Activated CD8-positive, alpha-beta memory T cell treated with anti-CD3 and anti-CD28 coated beads for 1 hour (primary cell): Measurements from ENCODE around the gene ELOA2.
"Not testable (repeated sequence)": the region's sequence is repeated elsewhere in the genome, so short reads cannot be mapped to it uniquely, and the experiment has no call there.

Source experiments
- DNase-seq, 2 donors: peaks; one replicate each; pipeline ENCODE4 v3.0.0-alpha.2; 2020; ENCODE audit warnings: low read depth in 1 of 2; ENCODE audit errors: extremely low read depth in 1 of 2

The ELOA2 gene, protein sequence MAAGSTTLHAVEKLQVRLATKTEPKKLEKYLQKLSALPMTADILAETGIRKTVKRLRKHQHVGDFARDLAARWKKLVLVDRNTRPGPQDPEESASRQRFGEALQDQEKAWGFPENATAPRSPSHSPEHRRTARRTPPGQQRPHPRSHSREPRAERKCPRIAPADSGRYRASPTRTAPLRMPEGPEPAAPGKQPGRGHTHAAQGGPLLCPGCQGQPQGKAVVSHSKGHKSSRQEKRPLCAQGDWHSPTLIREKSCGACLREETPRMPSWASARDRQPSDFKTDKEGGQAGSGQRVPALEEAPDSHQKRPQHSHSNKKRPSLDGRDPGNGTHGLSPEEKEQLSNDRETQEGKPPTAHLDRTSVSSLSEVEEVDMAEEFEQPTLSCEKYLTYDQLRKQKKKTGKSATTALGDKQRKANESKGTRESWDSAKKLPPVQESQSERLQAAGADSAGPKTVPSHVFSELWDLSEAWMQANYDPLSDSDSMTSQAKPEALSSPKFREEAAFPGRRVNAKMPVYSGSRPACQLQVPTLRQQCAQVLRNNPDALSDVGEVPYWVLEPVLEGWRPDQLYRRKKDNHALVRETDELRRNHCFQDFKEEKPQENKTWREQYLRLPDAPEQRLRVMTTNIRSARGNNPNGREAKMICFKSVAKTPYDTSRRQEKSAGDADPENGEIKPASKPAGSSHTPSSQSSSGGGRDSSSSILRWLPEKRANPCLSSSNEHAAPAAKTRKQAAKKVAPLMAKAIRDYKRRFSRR

GRCh38 chr18:47035156-47035671 is at the start of gene ELOA2:
ELOA2 (minus strand) TSS chr18:47035621; CDS start chr18:47035264, 357 bp downstream.
- no peak for DNase-seq

GRCh38 chr18:47081578-47081977 is 46.2 kb upstream of the ELOA2 start:
- DNase-seq = no peak

DNA sequence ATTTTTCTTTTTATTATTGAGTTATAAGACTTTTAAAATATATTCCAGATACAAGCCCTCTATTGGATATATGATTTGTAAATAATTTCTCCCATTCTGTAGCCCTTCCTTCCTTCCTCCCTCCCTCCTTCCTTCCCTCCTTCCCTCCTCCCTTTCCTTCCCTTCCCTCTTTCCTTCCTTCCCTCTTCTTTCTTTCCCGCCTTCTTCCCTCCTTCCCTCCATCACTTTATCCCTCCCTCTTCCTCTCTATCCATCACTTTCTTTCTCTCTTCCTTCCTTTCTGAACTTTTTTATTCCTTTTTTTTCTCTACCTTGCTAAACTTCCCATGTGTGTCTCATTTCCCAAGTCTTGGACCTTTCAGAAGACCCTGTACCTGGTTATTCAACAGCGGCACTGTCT is 45.5 kb upstream of the ELOA2 start:
- no peak for DNase-seq

GRCh38 chr18:47077111-47077510 is 41.7 kb upstream of the ELOA2 start:
- no peak for DNase-seq

DNA sequence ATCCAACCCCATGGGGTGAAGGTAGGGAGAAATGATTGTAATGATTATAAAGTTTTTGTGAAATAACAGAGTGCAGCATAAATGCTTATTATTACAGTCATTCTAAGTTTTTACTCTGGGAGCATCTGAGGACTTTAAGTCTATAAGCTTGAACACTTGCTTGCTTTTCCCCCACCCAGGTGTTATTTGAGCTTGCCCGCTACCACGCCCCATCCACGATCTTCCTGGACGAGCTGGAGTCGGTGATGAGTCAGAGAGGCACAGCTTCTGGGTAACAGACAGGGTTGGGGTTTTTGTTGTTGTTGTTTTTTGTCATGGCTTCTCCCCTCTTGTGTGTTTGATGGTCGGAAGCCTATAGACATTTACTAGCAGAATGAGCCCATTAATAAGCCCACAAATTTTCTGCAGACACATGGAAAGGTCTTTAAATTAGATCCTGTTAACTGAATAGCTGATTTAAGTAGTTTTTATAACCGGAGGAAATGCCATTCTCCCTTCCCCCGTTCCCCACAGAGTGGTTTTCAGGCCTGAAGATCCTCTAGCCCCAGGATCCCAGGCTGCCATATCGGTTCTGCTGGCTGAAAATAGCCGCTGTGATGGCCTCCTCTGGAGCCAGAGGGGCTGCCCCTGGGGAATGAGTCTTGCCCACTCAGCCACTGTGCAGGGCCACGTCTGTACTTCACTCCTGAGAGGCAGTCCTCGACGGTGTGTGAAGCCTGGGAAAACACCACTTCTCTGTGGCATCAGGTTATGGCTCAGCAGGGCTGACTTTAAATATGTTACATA is 39.9 kb upstream of the ELOA2 start:
- no peak for DNase-seq

DNA sequence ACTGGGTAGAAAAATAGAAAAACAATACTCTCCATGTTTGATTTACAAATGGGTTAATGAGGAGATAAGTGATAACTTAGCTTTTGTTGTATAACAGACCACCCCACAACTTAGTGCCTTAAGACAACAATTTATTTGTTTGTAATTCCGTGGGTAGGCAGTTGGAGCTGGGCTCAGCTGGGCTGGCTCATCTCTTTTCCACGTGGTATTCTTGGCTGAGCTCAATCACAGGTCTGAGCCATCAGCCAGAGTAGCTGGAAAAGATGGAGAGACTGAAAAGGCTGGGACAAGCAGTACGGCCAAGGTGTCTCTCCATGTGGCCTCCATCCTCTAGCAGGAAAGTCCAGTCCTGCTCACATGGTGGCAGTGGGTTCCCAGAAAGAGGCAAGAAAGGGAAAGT is 32.2 kb upstream of the ELOA2 start:
- DNase-seq = no peak

GRCh38 chr18:47063096-47063495 is 27.7 kb upstream of the ELOA2 start:
- DNase-seq = no peak

DNA sequence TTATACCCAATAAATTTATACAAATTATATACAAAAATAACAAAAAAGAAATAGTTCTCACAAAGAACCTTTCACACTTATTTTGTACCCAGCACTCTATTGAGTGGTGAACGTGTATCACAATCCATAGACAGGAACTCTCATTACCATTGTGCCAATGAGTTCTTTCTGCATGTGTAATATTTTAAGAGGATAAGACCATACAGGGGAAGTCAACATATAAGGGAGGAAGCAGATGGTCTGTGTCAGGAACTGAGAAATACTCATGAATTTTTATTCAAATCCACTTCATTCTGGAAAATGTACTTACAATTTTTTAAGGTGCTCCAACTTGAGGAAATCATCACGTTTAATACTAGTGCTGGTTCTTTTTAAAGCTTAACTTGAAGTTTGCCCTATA is 27.1 kb upstream of the ELOA2 start:
- no peak for DNase-seq

DNA sequence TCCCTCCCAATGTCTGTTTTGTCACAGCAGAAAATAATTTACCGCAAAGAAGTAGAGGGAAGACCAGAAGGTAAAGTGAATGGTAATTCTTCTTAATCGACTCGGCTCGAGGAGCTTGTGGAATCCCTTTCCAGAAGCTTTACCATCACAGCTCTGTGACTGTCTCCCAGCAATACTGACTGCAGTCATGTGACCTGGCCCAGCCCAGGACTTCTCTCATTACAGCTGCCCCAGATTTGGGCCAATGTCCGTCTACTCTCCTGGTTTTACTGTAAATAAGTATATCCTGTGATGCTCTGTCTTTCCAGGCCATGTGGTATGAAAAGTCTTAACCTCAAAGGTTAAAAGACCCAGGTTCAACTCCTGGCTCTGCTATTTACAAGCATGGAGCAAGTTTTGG is 18.9 kb upstream of the ELOA2 start:
- no peak for DNase-seq

- no peak for DNase-seq
Observed at GRCh38 chr18:47050468-47050867, 15.0 kb upstream of the ELOA2 start.

DNA sequence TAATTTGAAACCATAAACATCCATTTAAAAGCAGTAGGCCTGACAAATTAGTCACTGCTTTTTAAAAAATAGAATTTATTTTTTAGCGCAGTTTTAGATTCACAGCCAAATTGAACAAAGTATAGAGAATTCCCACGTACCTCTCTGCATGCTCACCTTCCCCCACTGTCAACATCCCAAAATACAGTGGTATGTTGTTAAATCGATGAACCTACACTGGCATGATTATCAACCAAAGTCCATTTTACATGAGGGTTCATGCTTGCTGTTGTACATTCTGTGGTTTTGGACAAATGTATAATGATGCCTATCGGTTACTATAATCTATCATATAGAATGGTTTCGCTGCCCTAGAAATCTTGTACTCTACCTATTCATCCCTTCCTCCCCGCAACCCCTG is 5.6 kb upstream of the ELOA2 start:
- DNase-seq = no peak

DNA sequence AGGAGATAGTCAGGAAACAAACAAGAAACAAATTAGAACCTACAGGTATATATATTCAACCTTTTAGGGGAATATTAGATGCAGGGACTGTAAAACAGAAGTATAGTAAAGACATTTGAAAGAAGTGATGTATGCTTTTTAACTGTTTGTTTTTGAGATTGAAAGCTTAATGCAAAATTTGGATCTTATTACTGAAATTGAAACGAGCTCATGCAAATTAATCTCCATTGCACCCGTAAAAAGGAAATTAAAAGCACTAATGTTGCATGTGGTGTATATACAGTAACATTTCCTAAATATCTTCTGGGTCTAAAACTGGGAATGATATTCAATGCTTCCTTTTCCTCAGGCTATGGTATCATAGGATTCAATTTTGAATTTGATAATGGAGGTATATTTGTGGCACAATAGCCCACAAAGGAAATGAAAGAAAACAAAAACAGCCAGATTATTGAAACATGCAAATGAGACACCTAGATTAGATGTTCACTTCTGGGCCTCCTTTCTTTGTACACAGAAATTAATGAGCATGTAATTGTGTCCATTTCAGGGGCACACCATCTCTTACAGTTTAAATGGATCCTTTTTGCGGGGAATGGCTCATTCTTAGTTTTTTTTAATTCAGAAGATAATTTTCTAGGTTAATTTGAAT is 1.6 kb upstream of the ELOA2 start:
- no peak for DNase-seq

DNA sequence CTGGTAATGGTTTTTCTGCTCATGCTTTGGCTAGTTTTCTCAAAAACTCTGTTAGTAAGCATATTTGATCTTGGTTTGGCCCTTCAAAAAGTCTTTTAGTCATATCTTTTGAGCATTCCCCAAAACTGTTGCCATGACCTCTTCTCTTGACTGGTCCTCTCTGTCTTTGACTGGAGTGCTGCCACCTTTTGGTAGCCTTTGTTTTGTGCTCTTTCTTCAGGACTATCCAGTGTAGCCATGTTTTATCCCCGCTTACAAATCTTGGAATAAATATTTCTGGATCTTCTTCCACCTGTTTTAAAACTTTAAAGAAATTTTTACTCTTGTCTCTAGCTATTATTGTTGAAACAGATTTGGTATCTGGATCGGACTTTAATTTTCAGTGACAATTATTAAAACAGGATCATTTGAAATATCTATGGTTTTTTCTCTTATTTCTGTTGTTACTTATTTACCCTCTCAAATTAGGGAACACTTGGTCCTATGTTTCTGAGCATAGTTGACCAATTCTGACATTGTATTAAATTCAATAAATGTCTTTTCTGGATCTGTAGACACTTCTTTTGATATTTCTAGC is 965 bp upstream of the ELOA2 start:
- no peak for DNase-seq

DNA sequence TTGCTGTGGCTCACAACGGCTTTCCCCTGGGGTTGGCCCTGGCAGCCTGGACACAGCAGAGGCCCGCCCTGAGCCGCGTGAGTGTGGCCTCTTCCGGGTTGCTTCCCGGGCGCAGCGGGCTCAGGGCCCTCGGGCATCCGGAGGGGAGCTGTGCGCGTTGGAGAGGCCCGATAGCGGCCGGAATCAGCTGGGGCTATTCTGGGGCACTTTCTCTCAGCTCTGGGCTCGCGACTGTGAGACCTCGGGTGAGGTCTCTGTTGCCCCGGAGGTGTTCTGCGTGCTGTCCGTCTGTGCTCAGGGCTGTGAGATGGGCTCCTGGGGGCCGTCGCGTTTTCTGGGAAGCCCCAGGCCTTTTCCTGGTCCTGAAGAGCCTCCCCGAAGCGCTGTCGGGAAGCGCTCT is 830 bp downstream of the ELOA2 start:
- not testable (repeated sequence) for DNase-seq

GRCh38 chr18:47032945-47033344 is 2.5 kb downstream of the ELOA2 start:
- no peak for DNase-seq

- DNase-seq = not testable (repeated sequence)
Observed at GRCh38 chr18:47030887-47031286, 4.5 kb downstream of the ELOA2 start.

DNA sequence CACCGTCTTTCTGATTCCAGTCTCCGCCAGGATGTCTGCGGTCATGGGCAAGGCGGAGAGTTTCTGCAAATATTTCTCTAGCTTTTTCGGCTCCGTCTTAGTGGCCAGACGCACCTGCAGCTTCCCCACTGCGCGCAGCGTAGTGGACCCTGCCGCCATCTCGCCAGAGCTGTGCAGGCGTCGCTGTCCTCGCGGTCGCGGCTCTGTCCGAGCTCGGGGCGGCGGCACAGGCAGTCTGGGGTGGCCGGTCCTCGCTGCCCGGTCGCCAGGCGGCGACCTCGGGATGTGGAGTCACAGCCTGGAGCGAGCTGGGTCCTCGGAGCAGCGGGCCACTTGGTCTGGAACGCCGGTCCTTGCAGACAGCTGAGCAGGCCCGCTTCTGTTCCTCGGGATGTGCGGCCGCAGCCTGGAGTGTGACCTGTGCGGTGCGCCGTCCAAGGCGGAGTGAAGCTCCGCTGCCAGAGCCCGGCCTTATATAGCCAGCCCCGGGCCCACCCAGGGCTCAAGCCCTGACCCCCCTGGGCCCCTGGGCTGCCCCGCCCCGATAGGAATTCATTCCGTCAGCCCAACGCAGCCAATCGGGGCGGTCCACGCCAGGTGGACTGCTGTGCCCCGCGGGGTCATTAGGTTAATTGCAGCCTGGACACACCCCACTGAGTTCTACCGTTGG is 5.6 kb downstream of the ELOA2 start:
- not testable (repeated sequence) for DNase-seq

- DNase-seq = not testable (repeated sequence)
Observed at GRCh38 chr18:47028738-47029137, 6.7 kb downstream of the ELOA2 start.

DNA sequence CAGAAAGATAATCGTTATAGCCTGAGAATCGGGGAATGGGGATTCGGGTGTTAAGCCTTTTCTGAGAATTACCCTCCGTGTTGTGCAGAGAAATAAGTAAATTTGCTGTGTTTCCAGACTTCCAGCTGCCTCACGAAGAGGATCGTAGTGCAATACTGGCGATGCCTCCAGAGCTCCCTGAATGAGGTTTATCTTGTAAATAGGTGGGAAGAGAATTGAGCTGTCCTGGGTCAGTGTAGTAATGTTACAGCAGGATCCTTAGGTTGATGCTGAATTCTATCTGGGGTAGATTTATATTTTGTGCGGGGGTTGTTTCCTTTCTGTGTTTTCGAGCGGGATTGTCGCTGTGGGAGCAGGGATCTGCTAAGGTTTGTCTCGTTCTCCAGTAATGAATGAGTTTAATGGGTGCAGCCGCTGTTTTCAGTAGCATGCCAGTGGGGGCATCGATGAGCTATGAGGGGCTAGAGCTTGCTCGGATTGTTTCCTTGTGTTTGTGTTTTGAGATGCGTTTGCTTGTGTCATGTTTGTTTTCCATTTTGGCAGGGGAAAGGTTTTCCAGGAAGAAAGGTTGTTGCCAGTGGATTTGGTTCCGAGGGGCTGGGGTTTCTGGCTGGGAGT is 9.8 kb downstream of the ELOA2 start:
- not testable (repeated sequence) for DNase-seq
